GM19395 (cell line): Measurements from ENCODE around the gene FARP1.
"Not testable (repeated sequence)": the region's sequence is repeated elsewhere in the genome, so short reads cannot be mapped to it uniquely, and the experiment has no call there.

Experiments used
- ATAC-seq: cut with Tn5 transposase; IDR thresholded peaks from one replicate; pipeline ENCODE4 v1.9.1; 2021; ENCODE audit warnings: mild to moderate bottlenecking, moderate library complexity; ENCODE audit not compliant: unreplicated experiment

FARP1 gene

GRCh38 chr13:98389319-98389718 lies 246.4 kb downstream of the FARP1 start:
- no peak for ATAC-seq

GRCh38 chr13:98390086-98390715 lies 247.3 kb downstream of the FARP1 start:
- ATAC-seq, result no peak

- no peak for ATAC-seq
Observed at GRCh38 chr13:98393873-98394272, 251.0 kb downstream of the FARP1 start.

- ATAC-seq, result no peak
Observed at GRCh38 chr13:98394820-98395510, 252.1 kb downstream of the FARP1 start.

- ATAC-seq, result no peak
Observed at GRCh38 chr13:98396071-98396710, 253.3 kb downstream of the FARP1 start.

- ATAC-seq, result no peak
Observed at GRCh38 chr13:98397221-98397620, 254.3 kb downstream of the FARP1 start.

- no peak for ATAC-seq
Observed at GRCh38 chr13:98397861-98398260, 255.0 kb downstream of the FARP1 start.

GRCh38 chr13:98398581-98398980 lies 255.7 kb downstream of the FARP1 start:
- ATAC-seq, result no peak

GRCh38 chr13:98399756-98400155 lies 256.9 kb downstream of the FARP1 start:
- ATAC-seq, result no peak

GRCh38 chr13:98401934-98402333 lies 259.0 kb downstream of the FARP1 start:
- no peak for ATAC-seq

GRCh38 chr13:98403076-98403475 lies 260.2 kb downstream of the FARP1 start:
- no peak for ATAC-seq

- no peak for ATAC-seq
Observed at GRCh38 chr13:98405107-98405571, 262.2 kb downstream of the FARP1 start.

- no peak for ATAC-seq
Observed at GRCh38 chr13:98405690-98406344, 262.9 kb downstream of the FARP1 start.

- no peak for ATAC-seq
Observed at GRCh38 chr13:98406427-98406826, 263.5 kb downstream of the FARP1 start.

- ATAC-seq, result no peak
Observed at GRCh38 chr13:98406971-98407370, 264.1 kb downstream of the FARP1 start.

- ATAC-seq, result no peak
Observed at GRCh38 chr13:98407575-98407974, 264.7 kb downstream of the FARP1 start.

- no peak for ATAC-seq
Observed at GRCh38 chr13:98409281-98409680, 266.4 kb downstream of the FARP1 start.

GRCh38 chr13:98410612-98411011 lies 267.7 kb downstream of the FARP1 start:
- no peak for ATAC-seq

- no peak for ATAC-seq
Observed at GRCh38 chr13:98411013-98411412, 268.1 kb downstream of the FARP1 start.

- ATAC-seq, result no peak
Observed at GRCh38 chr13:98411617-98412265, 268.8 kb downstream of the FARP1 start.

- ATAC-seq, result not testable (repeated sequence)
Observed at GRCh38 chr13:98413278-98413677, 270.4 kb downstream of the FARP1 start.
